Measurements from ENCODE around the gene GNAT2.

Gene GNAT2

DNA sequence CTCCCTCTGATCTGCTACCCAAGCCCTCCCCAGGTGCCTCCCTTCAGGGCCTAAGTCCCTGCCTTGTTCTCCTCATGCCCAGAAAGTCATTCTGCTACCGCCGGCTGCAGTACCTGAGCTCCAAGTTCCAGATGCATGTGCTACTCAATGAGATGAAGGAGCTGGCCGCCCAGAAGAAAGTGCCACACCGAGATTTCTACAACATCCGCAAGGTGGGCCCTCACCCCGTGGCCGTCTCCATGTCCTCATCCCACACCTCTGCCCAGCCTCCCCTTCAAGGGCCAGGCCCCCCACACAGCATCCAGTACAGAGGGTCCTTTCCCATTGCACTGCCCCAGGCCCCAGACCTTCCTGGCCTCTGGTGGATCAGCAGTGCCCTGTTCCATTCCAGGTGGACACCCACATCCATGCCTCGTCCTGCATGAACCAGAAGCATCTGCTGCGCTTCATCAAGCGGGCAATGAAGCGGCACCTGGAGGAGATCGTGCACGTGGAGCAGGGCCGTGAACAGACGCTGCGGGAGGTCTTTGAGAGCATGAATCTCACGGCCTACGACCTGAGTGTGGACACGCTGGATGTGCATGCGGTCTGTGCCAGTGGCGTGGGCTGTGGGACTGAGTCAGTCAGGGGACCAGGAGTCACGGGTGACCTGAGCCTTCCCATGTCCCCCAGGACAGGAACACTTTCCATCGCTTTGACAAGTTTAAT lies 8.4 kb upstream of the GNAT2 start:
- DNase-seq (ENCODE audit: low read depth in 2 of 2) = no peak

DNA sequence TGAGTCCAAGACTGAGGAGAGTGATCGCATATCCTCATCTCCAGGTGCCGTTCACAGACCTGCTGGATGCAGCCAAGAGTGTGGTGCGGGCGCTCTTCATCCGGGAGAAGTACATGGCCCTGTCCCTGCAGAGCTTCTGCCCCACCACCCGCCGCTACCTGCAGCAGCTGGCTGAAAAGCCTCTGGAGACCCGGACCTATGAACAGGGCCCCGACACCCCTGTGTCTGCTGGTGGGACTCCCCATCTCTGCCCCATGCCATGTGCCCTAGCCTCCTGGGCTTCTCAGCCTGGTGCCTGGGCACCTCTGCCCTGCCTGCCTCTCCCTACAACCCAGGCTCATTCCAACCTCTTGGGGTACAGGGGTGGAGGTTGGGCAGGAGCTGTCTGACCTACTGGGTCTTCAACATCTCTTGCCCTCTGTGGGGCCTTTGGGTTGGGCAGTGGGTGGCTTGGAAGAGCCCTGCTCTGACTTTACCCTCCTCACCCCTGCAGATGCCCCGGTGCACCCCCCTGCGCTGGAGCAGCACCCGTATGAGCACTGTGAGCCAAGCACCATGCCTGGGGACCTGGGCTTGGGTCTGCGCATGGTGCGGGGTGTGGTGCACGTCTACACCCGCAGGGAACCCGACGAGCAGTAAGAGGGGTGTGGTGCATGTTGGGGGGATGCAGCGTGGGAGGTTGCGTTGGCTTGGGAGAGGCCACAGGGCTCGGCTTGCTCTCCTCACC lies 7.4 kb upstream of the GNAT2 start:
- DNase-seq (ENCODE audit: low read depth in 2 of 2) = no peak

DNA sequence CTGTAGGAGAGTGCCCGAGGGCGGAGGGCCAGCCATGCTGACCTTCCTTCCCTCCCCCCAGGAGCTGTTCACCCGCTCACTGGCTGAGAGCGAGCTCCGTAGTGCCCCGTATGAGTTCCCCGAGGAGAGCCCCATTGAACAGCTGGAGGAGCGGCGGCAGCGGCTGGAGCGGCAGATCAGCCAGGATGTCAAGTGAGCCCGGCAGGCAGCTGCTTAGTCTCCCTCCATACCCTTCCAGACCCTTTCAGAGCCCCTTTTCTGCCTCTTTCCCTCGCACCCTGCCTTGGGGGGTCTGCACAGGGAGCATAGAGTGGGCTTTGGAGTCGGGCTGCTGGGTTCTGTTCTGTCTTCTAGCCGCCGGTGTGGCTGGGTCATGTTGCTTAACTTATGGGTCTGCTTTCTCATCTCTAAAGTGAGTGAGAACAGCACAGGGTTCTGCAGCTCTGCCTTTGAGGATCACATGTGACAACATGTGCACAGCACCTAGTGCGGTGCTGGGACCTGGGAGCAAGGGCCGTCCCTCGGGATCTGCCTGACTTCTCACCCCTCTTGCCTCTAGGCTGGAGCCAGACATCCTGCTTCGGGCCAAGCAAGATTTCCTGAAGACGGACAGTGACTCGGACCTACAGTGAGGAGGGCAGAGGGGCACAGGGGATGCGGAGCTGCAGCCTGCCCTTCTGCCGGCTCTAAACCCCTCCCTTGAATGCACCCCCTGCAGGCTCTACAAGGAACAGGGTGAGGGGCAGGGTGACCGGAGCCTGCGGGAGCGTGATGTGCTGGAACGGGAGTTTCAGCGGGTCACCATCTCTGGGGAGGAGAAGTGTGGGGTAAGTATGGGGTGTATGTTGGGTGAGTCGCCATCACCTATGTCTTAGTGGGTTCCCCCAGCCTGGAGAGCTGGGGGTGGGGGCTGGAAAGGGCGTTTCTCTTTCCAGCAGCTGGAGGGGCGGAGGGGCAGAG lies 6.5 kb upstream of the GNAT2 start:
- no peak for DNase-seq (ENCODE audit: low read depth in 2 of 2)

DNA sequence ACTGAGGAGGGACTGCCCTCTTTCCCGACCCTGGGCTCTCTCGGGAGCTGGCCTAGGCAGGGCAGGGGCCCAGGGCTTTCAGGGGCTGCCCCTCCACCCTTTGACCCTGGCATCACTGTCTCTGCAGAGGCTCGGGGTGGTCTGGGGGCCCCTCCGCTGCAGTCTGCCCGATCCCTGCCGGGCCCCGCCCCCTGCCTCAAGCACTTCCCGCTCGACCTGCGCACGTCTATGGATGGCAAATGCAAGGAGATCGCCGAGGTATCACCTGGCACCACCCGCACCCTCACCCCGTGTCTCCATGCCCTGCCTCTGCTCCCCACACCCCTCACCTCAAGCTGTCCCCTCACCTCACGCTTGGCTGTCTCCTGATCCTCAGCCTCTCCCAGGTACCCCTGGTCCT lies 5.8 kb upstream of the GNAT2 start:
- DNase-seq (ENCODE audit: low read depth in 2 of 2) = no peak

DNA sequence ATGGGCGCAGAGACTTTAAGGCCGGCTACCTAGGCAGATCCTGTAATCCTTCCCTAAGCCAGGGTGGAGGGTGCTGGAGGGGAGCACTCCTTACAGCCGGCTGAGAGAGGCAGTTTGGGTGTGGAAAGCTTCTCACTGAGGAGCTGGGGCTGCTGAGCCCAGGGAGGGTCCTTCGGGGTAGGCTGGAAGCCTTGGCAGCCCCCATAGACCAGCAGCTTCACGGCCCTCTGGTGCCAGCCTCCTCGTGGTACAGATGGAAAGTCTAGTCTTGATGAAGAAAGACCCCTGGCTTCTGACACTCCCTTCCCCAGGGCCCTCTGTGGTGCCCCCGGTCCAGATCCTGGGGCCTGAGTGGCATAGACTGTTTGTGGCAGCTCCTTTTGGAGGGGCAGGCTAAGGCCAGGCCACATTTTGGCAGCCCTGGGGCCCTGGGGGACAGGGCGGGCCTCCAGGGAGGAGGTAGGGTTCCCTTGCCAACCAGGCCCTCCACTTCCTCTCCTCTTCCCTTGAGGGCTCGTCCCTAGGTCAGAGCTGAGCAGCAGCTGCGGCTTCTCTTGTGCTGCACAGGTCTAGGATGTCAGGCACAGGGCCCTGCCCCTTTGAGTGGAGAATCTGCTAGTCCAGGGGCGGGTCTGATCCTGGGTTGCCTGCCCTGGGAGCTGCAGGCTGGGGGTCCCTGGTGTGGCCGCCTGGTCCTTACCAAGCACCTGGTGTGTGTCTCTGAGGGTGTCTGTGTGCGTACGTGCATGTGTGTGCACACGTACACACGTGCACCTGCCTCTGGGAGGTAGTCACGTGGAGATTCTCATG lies 5.0 kb upstream of the GNAT2 start:
- DNase-seq (ENCODE audit: low read depth in 2 of 2) = no peak

DNA sequence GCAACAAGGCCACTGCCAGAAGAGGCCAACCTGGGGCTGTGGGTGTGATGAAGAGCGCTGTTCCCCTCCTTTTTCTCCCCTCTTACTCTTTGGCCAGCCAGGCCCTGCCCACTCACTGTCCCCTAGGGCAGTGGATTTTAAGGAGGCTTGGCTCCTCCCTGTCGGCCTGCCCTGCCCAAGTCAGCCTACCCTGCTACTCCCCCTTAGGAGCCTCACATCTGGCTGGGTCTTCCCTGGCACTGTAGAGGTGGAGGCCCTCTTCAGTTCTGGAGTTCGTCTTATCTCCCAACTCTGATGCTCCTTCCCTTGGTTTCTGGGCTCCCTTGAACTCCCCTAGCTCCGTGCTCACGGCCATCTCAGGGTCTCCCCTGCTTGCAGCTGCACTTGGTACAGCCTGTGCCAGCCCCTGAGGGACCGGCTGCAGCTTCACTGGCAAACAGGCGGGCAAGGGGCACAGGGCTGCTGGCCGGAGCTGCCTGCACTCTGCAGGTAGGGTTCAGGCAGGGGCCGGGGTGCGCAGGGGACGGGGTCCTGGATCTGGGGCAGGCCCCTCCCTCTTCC lies 4.3 kb upstream of the GNAT2 start:
- DNase-seq (ENCODE audit: low read depth in 2 of 2) = no peak

DNA sequence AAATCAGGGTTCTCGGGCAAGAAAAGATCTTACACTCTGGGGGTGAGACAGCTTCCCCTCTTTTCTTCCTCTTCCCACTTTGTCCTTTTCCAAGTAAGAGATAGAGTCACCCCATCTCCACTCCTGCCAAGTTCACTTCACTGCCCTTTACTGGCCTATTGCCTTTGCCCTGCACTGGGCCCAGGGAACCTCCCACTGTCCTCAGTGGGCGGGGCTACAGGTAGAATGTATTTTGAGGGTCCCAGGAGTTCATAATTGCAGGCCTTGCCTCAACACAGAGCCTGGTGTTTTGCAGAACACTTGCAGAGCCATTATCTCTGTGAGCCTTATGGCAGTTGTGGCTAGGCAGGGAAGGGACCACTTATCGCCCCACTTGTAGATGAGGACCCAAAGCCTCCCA lies 3.5 kb upstream of the GNAT2 start:
- no peak for DNase-seq (ENCODE audit: low read depth in 2 of 2)

DNA sequence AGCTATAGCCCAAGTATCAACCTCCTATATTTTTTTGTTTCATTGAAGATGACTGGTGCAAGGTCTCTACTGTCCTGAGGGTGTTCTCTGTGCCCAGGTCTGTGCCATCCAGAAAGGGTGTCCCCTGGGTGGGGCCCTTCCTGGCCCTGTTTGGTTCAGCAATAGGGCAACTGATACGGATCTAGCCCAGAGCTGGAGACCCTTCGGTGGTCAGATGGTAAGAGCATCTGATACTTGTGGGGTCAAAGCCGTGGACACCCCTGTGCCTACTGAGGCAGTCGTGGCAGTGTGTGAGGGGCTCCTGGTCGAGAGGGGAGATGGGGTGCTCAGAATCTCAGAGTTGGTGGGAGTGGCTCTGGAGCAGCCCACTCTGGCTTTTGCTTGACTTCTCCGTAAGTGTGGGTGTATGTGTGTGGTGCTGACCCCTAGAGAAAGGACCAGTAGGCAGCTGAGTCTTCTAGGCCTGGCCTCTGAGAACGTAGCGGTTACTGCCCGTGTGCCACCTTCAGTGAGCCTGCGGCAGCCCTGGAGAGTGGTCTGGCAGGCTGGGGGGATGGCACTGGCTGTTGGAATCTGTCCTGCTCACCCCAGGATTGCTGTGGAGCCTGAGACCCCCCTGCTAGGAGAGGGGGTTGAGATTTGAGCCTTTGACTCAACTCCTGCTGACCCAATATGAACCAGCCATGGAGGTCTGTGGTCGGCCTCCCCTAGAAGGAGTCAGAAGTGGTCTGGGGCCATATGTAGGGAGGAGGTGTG lies 2.9 kb upstream of the GNAT2 start:
- no peak for DNase-seq (ENCODE audit: low read depth in 2 of 2)

DNA sequence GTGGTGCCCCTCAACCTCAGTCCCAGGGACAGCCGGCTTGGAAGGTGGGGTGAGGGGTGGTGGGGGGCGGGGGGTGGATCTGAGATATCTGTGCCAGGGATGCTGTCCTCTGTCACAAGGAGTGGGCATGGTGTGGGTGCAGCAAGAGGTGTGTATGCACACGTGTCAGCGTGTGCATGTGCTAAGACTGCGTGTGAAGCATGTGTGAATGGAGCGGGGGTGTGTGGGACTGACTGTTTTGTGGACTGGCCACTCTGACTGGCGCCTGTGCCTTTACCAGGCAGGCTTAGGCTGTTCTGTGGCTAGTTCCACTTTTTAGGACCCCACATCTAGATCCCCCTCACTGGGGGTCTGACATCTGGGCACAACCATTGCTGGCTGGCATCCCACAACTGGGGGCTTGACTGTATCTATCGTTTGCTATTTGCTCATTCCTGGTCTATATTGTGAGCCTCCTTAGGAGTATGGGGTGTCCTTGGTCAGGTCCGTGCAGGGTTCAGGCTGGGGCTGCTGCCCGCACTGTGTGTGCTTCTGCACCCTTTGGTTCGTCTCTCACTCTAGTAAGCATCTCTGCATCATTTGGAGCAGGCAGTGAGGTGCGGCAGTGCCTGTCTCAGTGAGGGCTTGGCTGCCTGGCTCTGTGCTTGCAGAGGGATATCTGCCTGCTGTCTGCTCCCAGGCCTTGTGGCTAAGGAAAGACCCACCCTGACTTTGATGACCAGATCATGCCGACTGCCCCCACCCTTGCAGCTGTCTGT lies 2.1 kb upstream of the GNAT2 start:
- no peak for DNase-seq (ENCODE audit: low read depth in 2 of 2)

DNA sequence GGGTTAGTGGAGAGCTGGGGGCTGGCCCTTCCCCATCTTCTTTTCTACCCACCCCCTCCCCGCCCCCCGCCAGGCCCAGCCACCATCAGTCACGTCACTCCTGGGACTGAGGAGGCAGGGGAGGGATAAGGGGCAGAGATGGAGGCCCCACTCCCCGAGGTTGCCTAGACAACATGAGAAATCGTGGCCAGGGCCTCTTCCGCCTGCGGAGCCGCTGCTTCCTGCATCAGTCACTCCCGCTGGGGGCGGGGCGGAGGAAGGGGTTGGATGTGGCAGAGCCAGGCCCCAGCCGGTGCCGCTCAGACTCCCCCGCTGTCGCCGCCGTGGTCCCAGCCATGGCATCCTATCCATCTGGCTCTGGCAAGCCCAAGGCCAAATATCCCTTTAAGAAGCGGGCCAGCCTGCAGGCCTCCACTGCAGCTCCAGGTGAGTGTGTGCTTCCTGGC lies 1.4 kb upstream of the GNAT2 start:
- peak; percentile 93 to 94 for DNase-seq (ENCODE audit: low read depth in 2 of 2)

DNA sequence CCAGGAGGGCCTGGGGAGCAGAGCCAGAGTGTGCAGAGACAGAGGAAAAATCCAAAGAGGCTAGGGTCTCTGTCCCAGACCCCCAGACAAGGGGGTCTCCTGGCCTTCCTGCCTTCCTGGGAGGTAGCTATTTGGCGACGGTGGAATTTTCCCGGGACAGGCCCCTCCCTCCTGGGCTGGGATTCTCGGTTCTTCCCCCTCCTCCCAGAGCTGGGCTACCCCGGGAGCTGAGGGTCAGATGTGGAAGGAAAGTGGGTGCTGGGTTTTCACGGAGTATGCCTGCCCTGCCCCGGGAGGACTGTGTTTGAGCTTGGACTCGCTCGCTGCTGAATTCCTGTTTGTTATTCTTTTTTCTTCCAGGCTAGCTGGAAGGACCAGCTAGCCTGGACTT lies 980 bp upstream of the GNAT2 start:
- no peak for DNase-seq (ENCODE audit: low read depth in 2 of 2)

DNA sequence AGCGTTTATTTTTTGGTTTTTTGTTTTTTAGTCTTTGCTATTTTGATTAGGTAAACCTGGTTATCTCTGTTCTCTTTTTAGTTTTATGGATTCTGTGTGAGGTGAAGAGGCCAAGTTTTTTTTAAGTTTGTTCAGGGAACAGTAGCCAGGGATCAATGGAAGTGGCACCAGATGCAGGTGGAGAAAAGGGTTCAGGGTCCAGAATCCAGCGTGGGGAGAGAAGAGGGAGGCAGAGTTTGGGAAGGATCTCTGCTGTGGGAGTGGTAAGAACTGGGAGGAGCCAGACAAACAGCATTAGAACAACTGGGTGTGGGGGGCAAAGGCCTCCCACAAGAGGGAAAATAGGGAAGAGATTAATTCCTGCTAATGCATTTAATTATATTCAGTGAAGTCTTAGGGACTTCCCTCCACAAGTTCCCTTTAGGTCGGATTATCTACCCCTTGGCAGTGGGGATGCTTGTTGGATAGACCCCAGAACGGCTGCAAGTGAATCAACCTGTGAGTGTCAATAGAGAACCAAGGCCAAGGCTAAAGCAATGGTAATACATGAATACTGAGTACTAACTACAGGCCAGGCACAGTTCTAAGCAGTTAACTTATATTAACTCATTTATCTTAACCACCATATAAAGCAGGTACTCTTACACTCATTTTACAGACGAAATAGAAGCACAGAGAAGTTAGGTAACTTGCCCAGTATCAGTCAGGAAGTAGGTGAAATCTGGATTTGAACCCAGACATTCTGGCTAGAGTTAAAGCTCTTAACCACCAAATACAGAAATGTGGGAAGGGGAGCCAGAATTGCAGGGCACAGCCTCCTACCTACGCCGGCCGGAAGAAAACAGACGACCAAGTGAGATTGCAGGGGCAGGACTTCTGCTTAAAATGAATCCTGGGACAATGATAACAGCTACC lies 498 bp downstream of the GNAT2 start:
- no peak for DNase-seq (ENCODE audit: low read depth in 2 of 2)

DNA sequence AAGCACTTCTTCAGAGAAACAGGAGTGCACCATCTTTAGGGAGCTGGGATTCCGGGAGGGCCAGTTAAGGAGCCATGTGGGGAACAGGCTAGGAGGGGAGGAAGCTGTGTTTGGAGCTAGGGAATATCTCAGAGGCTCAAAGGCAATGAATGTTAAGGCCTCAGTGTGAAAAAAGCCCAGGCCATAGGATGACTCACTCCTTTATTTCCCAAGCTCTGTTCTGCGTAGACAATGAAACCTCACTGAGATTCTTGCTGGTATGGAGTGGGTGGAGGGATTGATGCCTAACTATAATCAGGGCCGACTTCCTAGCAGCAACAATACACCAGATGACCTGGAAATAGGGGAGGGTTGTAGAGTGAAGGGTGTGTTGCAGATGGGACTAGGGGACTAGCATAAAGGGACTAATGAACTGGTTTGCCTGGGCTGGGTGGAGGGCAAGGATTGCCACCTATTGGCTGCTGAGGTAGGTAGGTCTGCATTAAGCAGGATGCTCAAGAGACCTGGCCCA lies 2.1 kb downstream of the GNAT2 start:
- no peak for DNase-seq (ENCODE audit: low read depth in 2 of 2)

DNA sequence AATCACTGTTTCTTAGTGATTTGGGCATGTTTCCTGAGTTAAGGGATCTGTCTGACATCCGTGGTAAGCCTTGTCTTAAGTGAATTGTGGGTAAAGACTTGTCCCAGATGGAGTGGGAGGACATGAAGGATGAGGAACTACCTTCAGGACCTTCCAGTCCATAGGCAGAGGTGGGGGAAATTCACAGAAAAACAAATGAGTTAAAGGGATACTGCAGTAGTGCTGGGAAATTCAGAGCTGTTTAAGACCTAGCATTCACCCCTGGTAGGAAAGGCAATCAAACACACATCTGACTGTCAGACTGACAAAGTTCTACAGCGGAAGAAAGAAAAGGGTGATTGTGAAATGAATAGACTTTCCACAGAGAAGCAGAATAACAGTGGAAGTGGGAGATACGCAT lies 3.0 kb downstream of the GNAT2 start:
- DNase-seq (ENCODE audit: low read depth in 2 of 2) = no peak

DNA sequence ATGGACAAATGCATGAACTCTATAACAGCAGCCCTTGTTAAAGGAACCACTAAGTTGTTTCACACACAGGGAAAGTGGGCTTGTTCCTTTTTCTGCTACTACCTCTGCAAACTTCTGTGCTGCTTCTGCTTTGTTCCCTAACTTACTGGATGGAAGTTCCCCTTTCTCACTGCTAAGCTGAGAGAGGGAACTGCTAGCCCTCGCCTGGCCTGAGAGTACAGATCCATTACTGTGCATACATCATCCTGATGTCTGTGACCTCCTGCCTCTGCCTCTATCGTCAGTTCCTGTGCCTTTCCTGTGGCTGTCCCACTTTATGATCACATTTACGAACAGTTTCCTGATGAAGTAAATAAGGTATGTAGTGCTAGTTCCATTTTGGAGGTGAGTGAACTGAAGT lies 3.5 kb downstream of the GNAT2 start:
- DNase-seq (ENCODE audit: low read depth in 2 of 2) = no peak

DNA sequence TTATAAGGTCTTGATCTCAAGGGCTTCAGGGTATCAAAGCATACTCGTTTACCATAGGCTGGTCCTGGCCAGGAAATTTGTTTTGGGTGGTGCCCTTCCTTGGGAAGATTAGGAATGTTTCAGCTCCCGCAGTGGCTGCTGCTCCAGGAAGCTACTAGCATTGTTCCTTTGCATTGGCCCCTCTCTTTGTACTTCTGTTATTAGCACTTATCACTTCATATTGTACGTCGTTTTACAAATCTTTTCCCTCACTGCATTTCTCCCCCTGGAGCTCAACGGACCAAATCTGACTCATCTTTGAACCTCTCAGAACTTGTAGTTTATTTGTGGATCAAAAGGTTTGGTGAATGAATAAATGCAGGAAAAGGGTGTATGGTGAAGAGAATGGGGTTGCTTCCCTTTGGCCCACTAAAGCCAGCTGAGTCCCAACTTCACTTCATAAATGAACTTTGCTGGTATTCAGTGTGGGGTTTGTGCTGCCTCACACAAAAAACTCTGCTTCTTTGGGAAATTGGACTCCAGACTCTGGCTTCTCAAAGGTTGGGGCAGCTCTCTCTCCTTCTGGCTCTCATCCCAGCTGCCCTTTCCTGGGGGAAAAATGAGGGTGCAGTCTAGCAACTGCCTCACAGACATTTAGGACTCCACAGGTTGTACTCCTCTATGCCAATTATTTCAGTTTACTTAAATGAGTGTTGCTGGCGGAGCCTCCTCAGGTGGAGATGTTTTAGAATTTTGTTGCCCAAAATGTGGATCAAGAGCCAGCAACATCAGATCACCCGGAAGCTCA lies 5.9 kb downstream of the GNAT2 start:
- DNase-seq (ENCODE audit: low read depth in 2 of 2) = no peak

DNA sequence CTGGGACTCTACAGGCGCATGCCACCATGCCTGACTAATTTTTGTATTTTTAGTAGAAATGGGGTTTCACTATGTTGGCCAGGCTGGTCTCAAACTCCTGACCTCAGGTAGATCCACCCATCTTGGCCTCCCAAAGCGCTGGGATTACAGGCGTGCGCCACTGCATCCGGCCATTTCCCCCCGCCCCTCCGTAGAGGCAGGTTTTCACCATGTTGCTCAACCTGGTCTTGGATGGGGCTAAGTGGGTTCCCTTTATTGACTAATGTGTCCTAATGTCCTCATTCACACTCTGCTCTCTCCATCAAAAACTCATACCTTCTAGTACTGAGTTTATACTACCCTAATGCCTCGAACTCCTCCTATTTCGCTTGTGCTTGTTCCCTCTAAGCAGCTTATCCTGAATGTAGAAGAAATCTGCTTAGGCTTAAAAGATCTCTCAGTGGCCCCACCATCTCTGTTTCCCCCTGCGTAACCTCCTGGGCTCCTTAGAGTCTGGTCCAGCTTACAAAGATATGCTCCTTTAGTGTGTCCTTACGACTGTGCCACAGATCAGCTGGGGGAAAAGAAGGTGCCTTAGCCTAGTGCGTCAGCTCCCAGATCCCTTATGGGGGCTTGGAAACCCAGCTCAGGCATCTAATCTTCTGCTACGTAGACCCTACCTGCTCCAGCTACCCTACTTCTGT lies 8.0 kb downstream of the GNAT2 start:
- no peak for DNase-seq (ENCODE audit: low read depth in 2 of 2)
